Endometrial microvascular endothelial cells (primary cell): ENCODE measurements around the gene UPF2. TPM values are rescaled to one million over a fixed set of nuclear protein-coding genes. Genes with fewer than 3 reads are reported as not detected.
"Not testable (repeated sequence)": the region's sequence is repeated elsewhere in the genome, so short reads cannot be mapped to it uniquely, and the experiment has no call there.

ENCODE experiments used
- in situ Hi-C: cut with HindIII; loops from 2 replicates; pipeline ENCODE4 v1.10.0; 2017; ENCODE audit warnings: low sequenced_read_pairs, low pct_unique_long_range_greater_than_20kb; ENCODE audit errors: inconsistent ontology term
- total RNA-seq: library from RNA; depleted of rRNA; stranded (reverse); fragments of >200 nt; gene quantifications from one replicate; pipeline ENCODE4 v1.2.3, GENCODE V29; 2015; ENCODE audit errors: inconsistent ontology term

Gene UPF2
- total RNA-seq, 1 donor from 2014 or later, result 16.9 TPM

DNA sequence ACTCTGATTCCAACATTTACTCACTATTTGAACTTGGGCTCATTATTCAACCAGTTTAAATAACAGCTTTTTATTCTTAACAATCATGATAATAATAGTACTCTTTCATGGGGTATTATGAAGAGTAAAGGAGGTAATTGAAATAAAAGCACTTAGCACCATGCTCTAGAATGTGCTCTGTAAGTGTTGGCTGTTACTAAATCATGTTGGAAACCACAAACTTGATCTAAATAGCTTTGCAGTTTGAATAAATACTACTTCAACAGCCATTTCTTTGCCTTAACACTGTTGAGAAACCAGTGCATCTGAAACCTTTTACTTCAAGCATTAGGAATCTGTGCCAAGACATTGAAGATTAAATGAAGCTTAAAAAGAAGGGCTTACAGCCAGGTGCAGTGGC lies 7.9 kb upstream of the UPF2 start:
- in situ Hi-C loops, result no loop called here

GRCh38 chr10:12048547-12048946 lies 5.9 kb upstream of the UPF2 start:
- in situ Hi-C loops, result no loop called here

DNA sequence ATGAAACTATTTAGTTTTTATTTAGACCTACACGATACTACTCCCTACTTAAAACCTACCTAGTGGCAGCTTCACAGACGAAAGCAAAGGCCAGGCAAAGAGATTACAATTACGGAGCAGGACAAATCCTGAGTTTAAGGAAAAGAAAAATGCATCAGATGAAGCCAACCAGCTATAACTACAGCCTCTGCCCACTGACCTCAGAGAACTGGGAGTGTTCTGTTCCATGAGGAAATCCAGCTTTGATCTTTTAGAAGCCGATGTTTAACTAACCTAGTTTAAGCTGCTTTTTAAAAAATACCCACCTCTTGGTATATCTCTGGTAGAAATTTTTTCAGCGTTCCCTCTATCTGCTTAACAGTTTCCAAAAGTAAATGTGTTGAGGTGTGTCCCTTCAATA lies 3.0 kb upstream of the UPF2 start:
- in situ Hi-C loops, result no loop called here

DNA sequence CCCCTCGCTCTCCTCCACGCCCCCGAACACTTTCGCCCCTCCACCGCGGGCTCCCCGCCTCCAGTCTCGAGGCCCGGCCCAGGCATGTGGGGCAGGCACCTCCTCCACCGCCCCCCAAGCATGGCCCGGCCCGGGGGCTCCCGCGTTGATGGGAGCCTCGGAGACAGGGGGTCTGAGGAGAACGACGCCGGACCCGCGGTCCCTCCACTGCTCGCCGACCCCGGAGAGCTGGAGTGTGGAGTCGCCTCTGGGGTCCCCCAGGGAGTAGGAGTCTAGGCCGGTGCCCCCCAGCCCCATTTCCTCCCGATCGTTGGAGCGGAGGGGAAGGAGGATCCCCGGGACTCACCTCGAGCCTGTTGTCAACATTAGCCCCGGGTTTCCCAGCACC lies 206 bp downstream of the UPF2 start:
- in situ Hi-C loops, result no loop called here

DNA sequence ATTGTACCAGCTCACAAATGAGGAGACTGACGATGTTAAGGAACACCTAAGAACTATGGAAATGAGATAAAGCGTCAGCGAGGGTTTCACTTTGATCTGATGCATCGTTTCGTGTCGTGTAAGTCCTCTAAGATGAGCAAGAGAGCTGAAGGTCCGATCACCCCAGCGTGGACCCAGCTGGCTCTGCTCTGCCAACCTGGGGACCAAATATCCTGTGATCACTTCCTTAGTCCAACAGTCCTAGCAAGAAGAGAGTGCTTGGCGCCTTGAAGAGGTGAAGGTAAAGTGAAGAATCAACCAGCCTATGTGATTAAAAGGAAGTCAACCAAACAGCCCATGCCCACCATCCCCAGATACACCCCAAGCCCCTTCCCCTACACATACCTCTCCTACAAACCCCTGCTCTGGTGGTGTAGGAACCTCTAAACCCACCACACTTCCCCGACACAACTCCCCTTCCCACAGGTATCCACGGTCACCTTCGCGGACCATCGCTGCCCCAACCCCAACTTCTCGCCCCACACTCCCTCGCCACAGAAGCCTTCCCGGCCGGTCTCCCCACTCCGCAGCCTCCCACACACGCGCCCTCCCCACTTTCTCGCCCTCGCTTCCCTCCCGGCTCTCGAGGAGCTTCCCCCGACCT lies 722 bp downstream of the UPF2 start:
- in situ Hi-C loops, result no loop called here

DNA sequence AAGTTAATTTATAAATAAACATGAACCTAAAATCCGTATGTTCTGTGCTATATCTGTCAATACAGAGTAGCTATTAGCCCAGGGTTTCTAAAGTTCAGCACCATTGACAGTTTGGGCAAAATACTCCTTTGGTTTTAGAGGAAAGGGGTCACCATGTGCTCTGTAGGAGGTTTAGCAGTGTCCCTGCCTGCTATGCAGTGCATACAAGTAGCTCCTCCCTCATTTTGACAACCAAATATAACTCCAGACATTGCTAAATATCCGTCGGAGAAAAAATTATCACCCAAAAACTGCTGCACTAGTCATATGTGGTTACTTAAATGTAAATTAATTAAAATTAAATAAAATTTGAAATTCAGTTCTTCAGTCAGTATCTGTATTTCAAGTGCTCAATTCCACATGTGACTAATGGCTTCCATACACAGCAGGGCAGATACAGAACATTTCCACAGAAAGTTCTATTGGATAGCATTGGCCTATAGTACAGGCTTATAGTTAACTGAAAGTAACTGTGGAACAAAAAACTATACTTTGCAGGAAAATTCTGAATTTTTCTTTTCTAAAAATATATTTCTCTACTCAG lies 6.4 kb downstream of the UPF2 start:
- in situ Hi-C loops, result no loop called here

GRCh38 chr10:12031404-12031803 lies 11.2 kb downstream of the UPF2 start:
- in situ Hi-C loops, result no loop called here

GRCh38 chr10:12027539-12027938 lies 15.1 kb downstream of the UPF2 start:
- in situ Hi-C loops, result no loop called here

DNA sequence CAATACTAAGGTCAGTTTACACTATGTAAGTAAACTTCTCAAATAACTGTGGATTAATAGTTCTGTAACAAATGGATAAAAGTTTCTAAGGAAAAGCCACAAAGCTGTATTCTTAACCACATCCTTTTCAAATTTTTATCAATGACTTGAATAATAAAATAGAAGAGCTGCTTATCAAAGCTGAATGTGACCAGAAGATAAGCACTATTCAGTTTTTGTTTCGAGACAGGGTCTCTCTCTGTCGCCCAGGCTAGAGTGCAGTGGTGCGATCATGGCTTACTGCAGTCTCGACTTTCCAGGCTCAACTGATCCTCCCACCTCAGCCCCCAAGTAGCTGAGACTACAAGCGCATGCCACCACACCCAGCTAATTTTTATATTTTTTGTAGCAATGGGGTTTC lies 17.0 kb downstream of the UPF2 start:
- in situ Hi-C loops, result no loop called here

- in situ Hi-C loops, result no loop called here
Measured at GRCh38 chr10:12022580-12023257, 19.9 kb downstream of the UPF2 start.

GRCh38 chr10:12020574-12020973 lies 22.0 kb downstream of the UPF2 start:
- in situ Hi-C loops, result no loop called here

- in situ Hi-C loops, result no loop called here
Measured at GRCh38 chr10:12019283-12019971, 23.2 kb downstream of the UPF2 start.

DNA sequence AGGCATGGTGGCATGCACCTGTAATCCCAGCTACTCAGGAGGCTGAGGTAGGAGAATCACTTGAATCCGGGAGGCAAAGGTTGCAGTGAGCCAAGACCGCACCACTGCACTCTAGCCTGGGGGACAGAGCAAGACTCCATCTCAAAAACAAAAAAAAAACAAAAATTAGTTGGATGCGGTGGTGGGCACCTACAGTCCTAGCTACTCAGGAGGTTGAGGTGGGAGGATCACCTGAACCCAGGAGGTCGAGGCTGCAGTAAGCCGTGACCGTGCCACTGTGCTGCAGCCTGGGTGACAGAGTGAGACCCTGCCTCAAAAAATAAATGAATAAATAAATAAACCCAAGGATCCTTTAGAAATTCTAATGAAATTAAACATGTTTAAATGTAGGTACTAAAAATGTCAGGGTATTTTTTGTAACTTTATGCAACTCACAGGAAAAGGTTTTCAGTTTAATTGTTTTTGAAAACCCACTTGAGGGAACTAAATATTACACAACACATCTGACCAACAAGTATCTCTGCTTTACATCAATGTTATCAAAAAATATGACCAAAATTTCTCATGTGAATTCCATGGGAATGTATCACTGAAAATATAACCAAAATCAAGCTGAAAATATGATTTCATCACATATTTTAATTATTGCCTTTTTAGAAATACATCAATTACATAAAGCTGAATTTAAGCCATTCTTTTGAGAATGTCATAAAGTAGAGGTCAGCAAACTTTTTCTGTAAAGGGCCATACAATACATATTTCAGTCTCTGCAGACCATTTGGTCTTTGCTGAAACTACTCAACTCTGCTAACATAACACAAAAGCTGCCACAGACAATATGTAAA lies 23.9 kb downstream of the UPF2 start:
- in situ Hi-C loops, result no loop called here

GRCh38 chr10:12013926-12014325 lies 28.7 kb downstream of the UPF2 start:
- in situ Hi-C loops, result no loop called here

GRCh38 chr10:12013391-12013790 lies 29.2 kb downstream of the UPF2 start:
- in situ Hi-C loops, result not testable (repeated sequence)

GRCh38 chr10:12010353-12010752 lies 32.3 kb downstream of the UPF2 start:
- in situ Hi-C loops, result no loop called here

GRCh38 chr10:12008842-12009241 lies 33.8 kb downstream of the UPF2 start:
- in situ Hi-C loops, result not testable (repeated sequence)

DNA sequence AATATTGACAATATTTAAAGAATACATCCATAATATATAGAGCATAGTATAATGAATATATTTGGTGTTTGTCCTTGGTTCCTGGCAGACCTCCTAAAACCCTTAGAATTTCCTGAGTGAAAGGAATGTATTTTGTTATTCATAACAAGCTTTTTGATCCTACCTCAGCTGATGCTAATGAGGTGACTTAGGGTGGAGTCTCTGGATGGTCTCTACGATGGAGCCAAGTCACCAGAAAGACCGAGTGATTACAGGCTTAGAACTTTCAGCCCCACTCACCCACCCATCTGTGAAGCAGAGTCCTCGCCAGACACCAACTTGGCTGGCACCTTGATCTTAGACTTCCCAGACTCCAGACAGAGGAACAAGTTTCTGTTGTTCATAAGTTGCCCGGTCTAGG lies 35.9 kb downstream of the UPF2 start:
- in situ Hi-C loops, result no loop called here

- in situ Hi-C loops, result no loop called here
Measured at GRCh38 chr10:11993834-11994468, 48.7 kb downstream of the UPF2 start.
